CD14-positive monocyte (primary cell): ENCODE measurements around the gene RFPL4A. TPM values are rescaled to one million over a fixed set of nuclear protein-coding genes. Genes with fewer than 3 reads are reported as not detected.

Experiments
- DNase-seq, 3 donors: peaks; one replicate each; pipeline ENCODE4 v3.0.0-alpha.2; 2011 to 2022
- H2AFZ ChIP-seq: 2 replicates; pipeline ENCODE4 v1.6.0; 2012; ENCODE audit warnings: mild to moderate bottlenecking, low read depth, low read length, inconsistent platforms; ENCODE audit not compliant: insufficient read depth, poor library complexity, severe bottlenecking
- H3K27ac ChIP-seq, 2 donors: 1 replicate in 1 of 2; 2 replicates in 1 of 2; pipeline ENCODE4 v1.5.1; 2012 to 2013; ENCODE audit warnings: low read length in 2 of 2, control low read depth in 1 of 2, inconsistent platforms in 1 of 2, low read depth in 1 of 2, mild to moderate bottlenecking in 1 of 2
- H3K27me3 ChIP-seq, 2 donors: one replicate each; pipeline versions ENCODE4 v1.6.0 to v1.6.1; 2011 to 2013; ENCODE audit warnings: low read length in 2 of 2; ENCODE audit not compliant: control insufficient read depth in 2 of 2, insufficient read depth in 2 of 2
- H3K36me3 ChIP-seq, 2 donors: replicated peaks in 1 of 2; 1 replicate in 1 of 2; 2 replicates in 1 of 2; pipeline versions ENCODE4 v1.5.1 to v1.6.1; 2012 to 2013; ENCODE audit warnings: low read length in 2 of 2, control low read depth in 1 of 2, inconsistent platforms in 1 of 2, mild to moderate bottlenecking in 1 of 2; ENCODE audit not compliant: insufficient read depth in 2 of 2, control insufficient read depth in 1 of 2
- H3K4me1 ChIP-seq, 2 donors: 1 replicate in 1 of 2; 2 replicates in 1 of 2; pipeline versions ENCODE4 v1.5.1 to v1.6.1; 2012 to 2013; ENCODE audit warnings: low read length in 2 of 2, control low read depth in 1 of 2, inconsistent platforms in 1 of 2, mild to moderate bottlenecking in 1 of 2, moderate library complexity in 1 of 2; ENCODE audit not compliant: insufficient read depth in 2 of 2, control insufficient read depth in 1 of 2
- H3K4me2 ChIP-seq: replicated peaks from 2 replicates; pipeline ENCODE3; 2012; ENCODE audit warnings: low read length, moderate library complexity, mild to moderate bottlenecking; ENCODE audit not compliant: poor library complexity, severe bottlenecking; ENCODE audit errors: extremely low read depth
- H3K4me3 ChIP-seq, 3 experiments: fragments of 200-600 bp in 1 of 3; sonication (generic) in 1 of 3; replicated peaks in 1 of 3; 1 replicate in 2 of 3; 2 replicates in 1 of 3; pipeline ENCODE4 v1.5.1; 2011 to 2013; ENCODE audit warnings: low read length in 3 of 3, mild to moderate bottlenecking in 3 of 3, control low read depth in 2 of 3, low read depth in 2 of 3, inconsistent platforms in 1 of 3, moderate library complexity in 1 of 3
- H3K79me2 ChIP-seq: 2 replicates; pipeline ENCODE4 v1.6.0; 2012; ENCODE audit warnings: mild to moderate bottlenecking, control low read depth, inconsistent platforms, low read length, moderate library complexity; ENCODE audit not compliant: insufficient read depth
- H3K9ac ChIP-seq: 2 replicates; pipeline ENCODE4 v1.6.0; 2017; ENCODE audit warnings: low read length, mild to moderate bottlenecking; ENCODE audit not compliant: insufficient read depth, poor library complexity, severe bottlenecking
- H3K9me3 ChIP-seq, 2 donors: replicated peaks in 1 of 2; 1 replicate in 1 of 2; 2 replicates in 1 of 2; pipeline versions ENCODE4 v1.5.1 to v1.6.1; 2012 to 2013; ENCODE audit warnings: low read length in 2 of 2, control low read depth in 1 of 2; ENCODE audit not compliant: control insufficient read depth in 1 of 2, insufficient read depth in 1 of 2
- H4K20me1 ChIP-seq: 2 replicates; pipeline ENCODE4 v1.6.0; 2012; ENCODE audit warnings: mild to moderate bottlenecking, low read length, control low read depth, moderate library complexity; ENCODE audit not compliant: insufficient read depth
- H3K27ac Mint-ChIP-seq, 7 donors: one replicate each; pipeline ENCODE4 v1.8.0; 2020; ENCODE audit warnings: mild to moderate bottlenecking in 7 of 7, mixed read lengths in 7 of 7, moderate library complexity in 6 of 7, inconsistent platforms in 2 of 7
- H3K27me3 Mint-ChIP-seq, 3 donors: one replicate each; pipeline ENCODE4 v1.8.0; 2021 to 2022; ENCODE audit warnings: low read depth in 3 of 3, mild to moderate bottlenecking in 3 of 3, mixed read lengths in 3 of 3, moderate library complexity in 3 of 3, inconsistent platforms in 1 of 3
- H3K36me3 Mint-ChIP-seq, 2 donors: one replicate each; pipeline ENCODE4 v1.8.0; 2020; ENCODE audit warnings: mixed read lengths in 2 of 2, inconsistent platforms in 1 of 2, mild to moderate bottlenecking in 1 of 2
- H3K4me1 Mint-ChIP-seq: one replicate; pipeline ENCODE4 v1.8.0; 2020; ENCODE audit warnings: mild to moderate bottlenecking, mixed read lengths
- H3K4me3 Mint-ChIP-seq, 2 donors: one replicate each; pipeline ENCODE4 v1.8.0; 2020; ENCODE audit warnings: mild to moderate bottlenecking in 2 of 2, mixed read lengths in 2 of 2, moderate library complexity in 1 of 2
- H3K9me3 Mint-ChIP-seq, 7 donors: one replicate each; pipeline ENCODE4 v1.8.0; 2020 to 2022; ENCODE audit warnings: mixed read lengths in 7 of 7, mild to moderate bottlenecking in 6 of 7, moderate library complexity in 6 of 7, inconsistent platforms in 2 of 7
- CTCF ChIP-seq: fragments of 200-600 bp; IDR thresholded peaks from one replicate; pipeline ENCODE4 v1.8.0; 2022; ENCODE audit warnings: antibody characterized with exemption, mild to moderate bottlenecking
- WGBS: methylation state at CpG from one replicate; pipeline ENCODE4 v1.1.5; 2013; ENCODE audit warnings: missing lambda C conversion rate; ENCODE audit not compliant: insufficient coverage; 5-methylcytosine and 5-hydroxymethylcytosine counted together
- intact Hi-C, 2 donors: fragments of 100-400 bp; cut with micrococcal nuclease; formaldehyde crosslinking; loops; one replicate each; pipeline versions ENCODE4 v1.15.0 to v1.15.1; 2023
- polyA plus RNA-seq, 3 donors: library from polyadenylated mRNA; depleted of rRNA in 1 of 3; unstranded in 2 of 3; stranded (reverse) in 1 of 3; fragments of 300-500 nt in 2 of 3; fragments of >200 nt in 1 of 3; fragmentation: Illumina TruSeq in 2 of 3; gene quantifications; 1 replicate in 2 of 3; 2 replicates in 1 of 3; pipeline ENCODE4 v1.2.3, GENCODE V29; 2012 to 2021

The RFPL4A gene
- polyA plus RNA-seq, 3 donors = 0.33 to 8.4 (median 7.9) TPM

- Mint-ChIP-seq H3K4me1 (no peaks in the 10 kb centered on the region), H3K36me3 (no peaks in the 10 kb centered on the region), H3K9me3 (peaks cover 2 to 35% (median 19%) of the 10 kb centered on the region in 7 donors), H3K27me3 (peaks cover 6 to 19% (median 6%) of the 10 kb centered on the region in 3 donors), H3K27ac (no peak overlapping the region), H3K4me3 (no peak overlapping the region)
- Histone ChIP-seq H3K4me3 (no peak overlapping the region), H2AFZ (no peak overlapping the region), H3K9ac (no peak overlapping the region), H3K79me2 (no peaks in the 10 kb centered on the region), H3K27ac (no peak overlapping the region), H3K4me1 (no peaks in the 10 kb centered on the region), H3K36me3 (no peaks in the 10 kb centered on the region), H3K4me2 (no peak overlapping the region), H4K20me1 (no peaks in the 10 kb centered on the region), H3K9me3 (peaks cover 3 to 4% of the 10 kb centered on the region in 2 donors), H3K27me3 (peaks cover 0 to 4% of the 10 kb centered on the region in 2 donors)
- WGBS = no CpG with 5 or more reads among the region's 3 CpGs
- no peak for DNase-seq
- no peak for TF ChIP-seq CTCF
- intact Hi-C loops = no loop called here
These were observed 45.9 kb upstream of the RFPL4A start for GRCh38 chr19:55712804-55713631.

GRCh38 chr19:55716531-55716930, 42.4 kb upstream of the RFPL4A start:
- Mint-ChIP-seq H3K27me3 (peaks cover 7 to 10% (median 7%) of the 10 kb centered on the region in 3 donors), H3K4me1 (no peaks in the 10 kb centered on the region), H3K36me3 (no peaks in the 10 kb centered on the region), H3K4me3 (no peak overlapping the region), H3K27ac (peak overlapping the region in 1 of 7 donors; percentile 60), H3K9me3 (peaks cover 19 to 51% (median 39%) of the 10 kb centered on the region in 7 donors)
- Histone ChIP-seq H2AFZ (no peak overlapping the region), H3K79me2 (no peaks in the 10 kb centered on the region), H3K27me3 (no peaks in the 10 kb centered on the region), H3K9me3 (peaks cover 23 to 24% of the 10 kb centered on the region in 2 donors), H3K27ac (no peak overlapping the region), H3K4me3 (no peak overlapping the region), H3K9ac (no peak overlapping the region), H3K4me2 (no peak overlapping the region), H3K4me1 (no peaks in the 10 kb centered on the region), H4K20me1 (no peaks in the 10 kb centered on the region), H3K36me3 (no peaks in the 10 kb centered on the region)
- intact Hi-C loops = no loop called here
- TF ChIP-seq CTCF = no peak
- WGBS = 91% methylated on average over 15 of the region's 15 CpGs
- no peak for DNase-seq
